BE2C (cell line): Measurements from ENCODE around the gene PDK2.

Experiments
- DNase-seq: peaks from one replicate; pipeline ENCODE4 v3.0.0-alpha.2; 2020
- H3K27me3 ChIP-seq: fragments of 250-450 bp; sonication (Bioruptor Pico); 2 replicates; pipeline ENCODE4 v1.5.1; 2020; ENCODE audit warnings: mild to moderate bottlenecking
- H3K36me3 ChIP-seq: fragments of 250-450 bp; sonication (Bioruptor Pico); 2 replicates; pipeline ENCODE4 v1.5.1; 2020; ENCODE audit warnings: mild to moderate bottlenecking
- H3K4me1 ChIP-seq: fragments of 250-450 bp; sonication (Bioruptor Pico); 2 replicates; pipeline ENCODE4 v1.5.1; 2020
- H3K4me3 ChIP-seq: 2 replicates; pipeline ENCODE4 v1.5.1; 2011; ENCODE audit warnings: low read depth, low read length
- H3K9me3 ChIP-seq: fragments of 250-450 bp; sonication (Bioruptor Pico); 2 replicates; pipeline ENCODE4 v1.5.1; 2020
- CTCF ChIP-seq: IDR thresholded peaks from 2 replicates; pipeline ENCODE4 v1.5.1; 2012; ENCODE audit warnings: mild to moderate bottlenecking, low read depth, low read length

The PDK2 gene

GRCh38 chr17:50161023-50161910 is 66.1 kb downstream of the PDK2 start:
- Histone ChIP-seq H3K9me3 (no peaks in the 10 kb centered on the region), H3K4me1 (peaks cover 4% of the 10 kb centered on the region; the same call in 1 of the 2 replicates), H3K36me3 (no peaks in the 10 kb centered on the region), H3K27me3 (no peaks in the 10 kb centered on the region), H3K4me3 (peak overlapping the region; percentile 82)
- peak; percentile 95 for DNase-seq
- peak; percentile 85 for TF ChIP-seq CTCF
